KG1 (cell line): ENCODE measurements around the gene CRPPA.
"Not testable (repeated sequence)": the region's sequence is repeated elsewhere in the genome, so short reads cannot be mapped to it uniquely, and the experiment has no call there.

ENCODE experiments used
- DNase-seq: peaks from one replicate; lab custom pipeline; 2025; lab: John Stamatoyannopoulos, UW

The CRPPA gene

DNA sequence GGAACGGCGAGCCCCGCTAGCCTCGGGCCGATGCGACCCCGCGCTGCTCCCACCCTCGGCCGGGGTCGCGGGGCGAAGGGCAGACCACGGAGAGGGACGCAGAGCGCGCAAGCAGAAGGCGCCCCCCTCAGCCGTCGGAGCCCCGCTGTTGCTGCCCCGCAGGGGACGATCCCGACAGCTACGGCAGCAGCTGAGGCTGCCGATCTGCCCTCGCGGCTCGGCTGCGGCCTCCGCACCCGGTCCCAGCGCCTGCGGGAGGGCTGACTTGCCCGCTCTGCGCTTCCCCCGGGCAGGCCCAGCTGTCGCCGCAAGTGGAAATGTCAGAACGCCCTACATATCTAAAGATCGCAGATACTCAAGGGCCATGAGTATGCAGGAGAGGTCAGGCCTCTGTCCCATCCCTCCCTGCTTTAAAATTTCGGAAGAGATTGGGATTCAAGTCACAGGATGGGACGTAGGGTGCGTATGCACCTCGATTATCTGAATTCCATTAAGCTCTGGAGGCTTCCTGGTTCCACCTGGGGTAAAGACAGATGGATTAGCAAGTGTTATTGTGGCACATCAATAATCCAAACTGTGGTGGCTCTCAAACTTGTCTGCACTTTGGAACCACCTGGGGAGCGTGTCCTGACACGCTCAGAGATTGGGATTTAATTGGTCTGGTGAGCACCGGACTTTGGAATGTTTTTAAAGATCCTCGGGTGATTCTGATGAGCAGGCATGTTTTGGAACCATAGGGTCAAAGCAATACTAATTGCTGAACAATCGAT, at the start of gene CRPPA:
CRPPA (minus strand) TSS at position 206 of the 770 bp plus-strand sequence. CDS start 216 bp downstream, outside the sequence.
- peak; percentile 50 for DNase-seq

DNA sequence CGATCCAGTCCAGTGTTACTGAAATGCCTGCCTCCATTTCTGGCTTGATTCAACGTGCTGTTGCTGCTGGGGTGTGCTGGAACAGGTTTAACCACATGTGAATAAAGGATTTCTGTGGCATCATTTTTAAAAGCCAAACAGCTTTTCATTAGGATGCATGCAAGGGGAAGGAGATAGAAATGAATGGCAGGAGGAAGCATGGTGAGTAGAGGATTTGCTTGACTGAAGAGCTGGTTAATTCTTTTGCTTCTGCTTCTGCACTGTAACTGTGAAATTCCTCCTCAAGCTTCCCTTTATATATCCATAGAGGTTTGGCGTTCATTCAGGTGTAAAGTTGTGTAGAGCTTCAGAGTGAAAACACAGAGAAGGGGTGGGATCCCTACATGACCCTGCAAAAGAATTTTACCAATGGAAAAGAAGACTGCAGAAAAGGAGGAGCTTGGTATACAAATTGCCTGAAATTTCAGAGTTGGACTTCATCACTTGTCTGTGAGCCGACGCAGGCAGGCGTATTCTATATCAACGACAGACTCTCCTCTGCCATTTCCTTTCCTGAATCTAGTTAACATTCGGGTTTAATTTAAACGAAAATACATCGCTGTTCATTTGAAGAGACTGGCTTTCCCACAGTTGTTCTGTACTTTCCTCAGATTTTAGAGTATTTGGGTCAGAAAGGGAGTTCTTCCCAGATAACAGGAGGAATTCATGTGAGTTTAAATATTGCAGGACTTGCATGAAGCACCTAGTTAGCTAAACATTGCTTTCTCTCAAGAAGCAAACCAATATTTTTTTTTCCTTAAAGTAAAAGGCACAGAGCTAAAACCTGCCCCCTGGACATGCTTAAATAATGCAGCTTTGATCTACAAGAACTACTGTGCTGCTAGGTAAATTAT, 44.4 kb upstream of the CRPPA start, which contains the start of gene SOSTDC1:
SOSTDC1 (minus strand) TSS at position 270 of the 893 bp plus-strand sequence; CDS start at position 200, 70 bp downstream.
- DNase-seq, result peak; percentile 49

GRCh38 chr7:16463949-16464715, 42.8 kb upstream of the CRPPA start:
- DNase-seq, result no peak

DNA sequence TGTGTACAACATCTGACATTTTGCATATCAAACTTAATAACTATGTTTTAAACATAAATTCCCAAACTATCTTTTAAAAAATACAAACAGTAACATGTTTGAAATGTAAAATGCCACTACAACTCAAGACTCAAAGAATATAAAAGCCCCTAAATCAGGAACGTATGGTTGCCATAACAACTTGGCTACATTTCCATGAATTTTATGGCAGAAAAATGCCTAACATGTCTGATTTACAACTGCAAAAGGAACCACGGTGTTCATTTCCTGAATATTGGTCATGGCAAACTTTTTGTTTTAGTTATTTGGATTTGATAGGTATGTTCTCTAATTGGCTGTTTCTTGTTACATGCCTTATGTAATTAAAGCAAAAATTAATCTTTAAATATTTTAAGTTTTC, 42.2 kb upstream of the CRPPA start:
- DNase-seq, result no peak

DNA sequence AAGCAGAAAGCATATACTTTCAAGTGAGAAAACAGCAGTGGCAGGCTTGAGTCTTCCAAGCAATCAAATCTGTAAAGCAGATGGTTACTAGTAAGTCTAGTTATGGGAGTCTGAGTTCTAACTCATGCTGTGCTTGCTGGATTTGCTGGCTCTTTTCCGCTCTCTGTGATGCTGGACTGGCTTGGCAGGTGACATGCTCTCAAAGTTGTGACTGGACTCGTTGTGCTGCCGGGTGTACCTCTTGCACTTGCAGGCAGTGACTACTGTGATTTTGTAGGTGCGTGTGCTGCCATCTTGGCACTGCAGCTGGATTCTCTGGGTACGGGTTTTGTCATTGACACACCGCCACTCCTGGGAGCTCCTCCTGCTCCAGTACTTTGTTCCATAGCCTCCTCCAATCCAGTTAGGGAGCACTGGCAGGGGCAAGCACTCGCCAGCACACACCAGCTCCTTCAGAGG, 41.1 kb upstream of the CRPPA start:
- no peak for DNase-seq

- no peak for DNase-seq
These were observed 39.6 kb upstream of the CRPPA start for GRCh38 chr7:16460789-16461493.

GRCh38 chr7:16456303-16456702, 35.0 kb upstream of the CRPPA start:
- not testable (repeated sequence) for DNase-seq

DNA sequence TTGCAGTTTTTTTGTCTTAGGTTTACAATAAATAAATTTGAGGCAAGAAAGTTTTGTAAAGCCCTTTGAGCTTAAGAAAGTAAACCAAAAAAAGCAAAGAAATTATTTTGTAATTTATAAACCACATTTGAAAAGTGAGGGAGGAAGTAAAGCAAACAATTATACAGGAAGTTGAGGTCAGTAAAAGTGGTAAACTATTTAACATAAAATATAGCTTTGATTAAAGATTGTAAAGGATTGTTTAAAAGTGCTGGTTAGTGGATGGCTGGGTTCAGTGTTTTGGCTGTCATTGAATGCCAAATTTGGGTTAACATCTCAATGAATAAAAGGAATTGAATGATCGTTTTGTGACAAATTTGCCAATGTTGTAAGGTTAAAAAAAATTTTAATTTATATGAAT, 34.3 kb upstream of the CRPPA start:
- DNase-seq, result no peak

GRCh38 chr7:16450366-16450765, 29.0 kb upstream of the CRPPA start:
- DNase-seq, result no peak

- no peak for DNase-seq
These were observed 26.5 kb upstream of the CRPPA start for GRCh38 chr7:16447876-16448275.

DNA sequence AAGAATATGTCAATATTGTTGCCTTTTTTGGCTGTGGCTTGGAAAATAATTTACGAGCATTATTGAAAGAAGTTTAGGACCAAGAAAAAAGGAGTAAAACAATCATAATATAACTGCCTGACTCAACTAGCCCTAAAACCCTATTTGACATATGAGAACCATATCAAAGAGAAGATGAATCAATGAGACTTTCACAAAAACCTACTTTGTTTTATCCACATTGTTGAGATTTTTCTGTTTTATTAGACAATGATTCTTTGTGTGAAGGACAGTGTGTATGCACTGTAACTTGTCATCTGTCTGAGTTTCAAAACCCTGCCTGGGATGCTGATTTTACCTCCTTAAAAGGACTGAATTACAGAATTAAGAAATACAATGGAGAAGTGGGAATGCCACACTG, 25.2 kb upstream of the CRPPA start:
- no peak for DNase-seq

GRCh38 chr7:16443871-16444270, 22.5 kb upstream of the CRPPA start:
- not testable (repeated sequence) for DNase-seq

DNA sequence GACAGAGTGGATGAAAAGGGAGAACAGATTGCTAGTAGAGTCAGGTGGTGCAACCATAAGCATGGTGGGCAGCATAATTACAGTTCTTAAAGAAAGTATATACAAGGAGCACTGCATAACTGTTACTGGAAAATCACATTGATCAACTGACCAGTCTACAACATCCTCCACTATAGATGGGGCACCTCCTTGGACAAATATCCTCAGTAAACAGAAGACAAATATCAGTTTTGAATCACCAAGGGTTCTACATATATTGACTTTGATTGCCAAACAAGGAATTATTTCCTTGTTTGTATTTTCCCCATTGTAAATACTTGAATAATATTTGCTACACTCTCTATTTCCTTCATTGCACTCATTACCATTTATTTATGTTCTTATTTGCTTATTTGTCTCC, 17.6 kb upstream of the CRPPA start:
- DNase-seq, result no peak

GRCh38 chr7:16436306-16436705, 15.0 kb upstream of the CRPPA start:
- no peak for DNase-seq

- DNase-seq, result no peak
These were observed 12.3 kb upstream of the CRPPA start for GRCh38 chr7:16433568-16434122.

DNA sequence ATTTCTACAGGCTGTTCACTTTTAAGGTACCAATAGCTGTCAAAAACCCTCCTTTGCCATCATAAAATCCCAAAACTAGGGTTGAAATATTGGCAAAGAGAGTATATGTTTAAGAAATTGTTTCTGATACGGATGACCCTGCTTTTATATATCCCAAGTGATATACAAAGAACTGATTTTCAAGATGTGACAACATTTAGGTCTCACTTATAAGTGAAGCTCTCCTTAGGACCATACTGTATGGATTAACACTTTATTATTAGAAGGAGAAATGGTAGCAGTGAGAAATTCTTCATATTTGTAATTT, 11.0 kb upstream of the CRPPA start:
- DNase-seq, result no peak

DNA sequence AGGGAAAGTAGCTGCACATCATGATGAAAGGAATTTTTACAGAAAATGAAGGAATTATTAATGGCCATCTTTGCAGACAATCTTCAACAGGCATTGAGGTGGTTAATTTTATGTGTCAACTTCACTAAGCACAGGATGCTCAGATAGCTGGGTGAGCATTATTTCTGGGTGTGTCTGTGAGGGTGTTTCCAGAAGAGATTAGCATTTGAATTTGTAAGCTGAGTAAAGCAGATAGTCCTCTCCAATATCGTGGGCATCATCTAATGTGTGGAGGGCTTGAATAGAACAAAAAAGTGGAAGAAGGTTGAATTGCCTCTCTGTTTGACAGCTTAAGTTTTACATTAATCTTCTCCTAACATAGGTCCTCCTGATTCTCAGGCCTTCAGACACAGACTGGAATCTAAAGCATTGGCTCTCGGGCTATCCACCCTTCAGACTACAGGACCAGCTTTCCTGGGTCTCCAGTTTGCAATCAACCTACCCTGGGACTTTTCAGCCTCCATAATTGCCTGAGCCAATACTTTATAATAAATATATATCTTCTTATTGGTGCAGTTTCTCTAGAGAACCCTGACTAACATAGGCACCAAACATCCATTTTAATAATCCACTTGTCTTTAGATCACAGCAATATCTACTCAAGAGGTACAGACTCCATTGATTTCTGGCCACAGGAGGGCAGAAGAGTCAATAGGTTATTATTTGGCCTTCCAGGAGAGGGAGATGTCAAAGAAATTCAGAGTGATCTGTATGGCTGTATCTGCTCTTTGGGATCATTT, 10.5 kb upstream of the CRPPA start:
- DNase-seq, result no peak

DNA sequence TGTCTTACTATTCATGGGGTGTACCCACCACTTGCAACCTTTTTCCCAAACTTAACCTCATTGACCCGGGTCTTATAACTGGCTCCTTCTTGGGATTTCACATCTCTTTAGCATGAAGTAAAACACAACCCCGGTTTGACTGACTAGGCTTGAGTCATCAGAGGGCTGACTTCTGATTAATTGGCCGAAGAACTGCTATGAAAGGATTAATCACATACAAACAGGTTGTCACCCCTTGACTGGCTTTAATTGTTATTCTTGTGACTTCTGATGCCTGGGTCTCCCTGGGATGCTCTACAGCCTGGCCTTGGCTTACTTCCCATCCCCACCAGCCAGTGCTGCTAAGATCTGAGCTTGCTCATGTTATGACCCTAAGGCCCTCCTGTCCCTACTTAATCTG, 8.8 kb upstream of the CRPPA start:
- DNase-seq, result no peak

GRCh38 chr7:16428672-16429071, 7.3 kb upstream of the CRPPA start:
- DNase-seq, result no peak

GRCh38 chr7:16428182-16428581, 6.8 kb upstream of the CRPPA start:
- DNase-seq, result no peak

GRCh38 chr7:16423761-16424160, 2.4 kb upstream of the CRPPA start:
- DNase-seq, result no peak
